Endodermal cell (in vitro differentiated cells): Measurements from ENCODE around the gene BACH2. TPM values are rescaled to one million over a fixed set of nuclear protein-coding genes. Genes with fewer than 3 reads are reported as not detected.

ENCODE experiments used
- DNase-seq: peaks from one replicate; pipeline ENCODE4 v3.0.0-alpha.2; 2017
- H3K27ac ChIP-seq: 2 replicates; pipeline ENCODE4 v1.5.1; 2013; ENCODE audit warnings: mild to moderate bottlenecking, low read depth, low read length, moderate library complexity
- H3K27me3 ChIP-seq: 2 replicates; pipeline ENCODE4 v1.6.1; 2013; ENCODE audit warnings: mild to moderate bottlenecking, low read length, moderate library complexity; ENCODE audit not compliant: insufficient read depth, control insufficient read depth, poor library complexity, severe bottlenecking
- H3K36me3 ChIP-seq: 2 replicates; pipeline ENCODE4 v1.7.0; 2013; ENCODE audit warnings: mild to moderate bottlenecking, low read length, moderate library complexity; ENCODE audit not compliant: control insufficient read depth, insufficient read depth
- H3K4me1 ChIP-seq: one replicate; pipeline ENCODE4 v1.7.0; 2013; ENCODE audit warnings: low read length; ENCODE audit not compliant: control insufficient read depth, insufficient read depth
- H3K4me3 ChIP-seq: 2 replicates; pipeline ENCODE4 v1.5.1; 2013; ENCODE audit warnings: mild to moderate bottlenecking, low read length, moderate library complexity
- H3K9ac ChIP-seq: 2 replicates; pipeline ENCODE4 v1.6.1; 2013; ENCODE audit warnings: mild to moderate bottlenecking, low read length, moderate library complexity; ENCODE audit not compliant: poor library complexity, severe bottlenecking; ENCODE audit errors: extremely low read depth
- H3K9me3 ChIP-seq: 2 replicates; pipeline ENCODE4 v1.6.1; 2013; ENCODE audit warnings: mild to moderate bottlenecking, low read length, moderate library complexity; ENCODE audit not compliant: control insufficient read depth
- H3K27ac Mint-ChIP-seq: 2 replicates; pipeline ENCODE4 v1.8.0; 2020; ENCODE audit warnings: mixed read lengths
- H3K27me3 Mint-ChIP-seq: 2 replicates; pipeline ENCODE4 v1.8.0; 2021; ENCODE audit warnings: mild to moderate bottlenecking, mixed read lengths; ENCODE audit not compliant: insufficient read depth
- H3K36me3 Mint-ChIP-seq: 2 replicates; pipeline ENCODE4 v1.8.0; 2020; ENCODE audit warnings: low read depth, mixed read lengths
- H3K4me1 Mint-ChIP-seq: 2 replicates; pipeline ENCODE4 v1.8.0; 2020; ENCODE audit warnings: mixed read lengths
- H3K4me3 Mint-ChIP-seq: 2 replicates; pipeline ENCODE4 v1.8.0; 2020; ENCODE audit warnings: mild to moderate bottlenecking, moderate library complexity, mixed read lengths
- H3K9me3 Mint-ChIP-seq: 2 replicates; pipeline ENCODE4 v1.8.0; 2020; ENCODE audit warnings: mild to moderate bottlenecking, mixed read lengths
- WGBS, 2 experiments: methylation state at CpG; one replicate each; pipeline versions ENCODE4 v1.1.5 to v1.1.7; 2013; ENCODE audit warnings: missing lambda C conversion rate in 2 of 2, mixed read lengths in 1 of 2; ENCODE audit not compliant: insufficient coverage in 1 of 2, insufficient read length in 1 of 2; 5-methylcytosine and 5-hydroxymethylcytosine counted together
- total RNA-seq, 2 donors: library from RNA; stranded (reverse); fragmentation: NEBNext Ultra II Directional in 1 of 2; extraction: Animal tissue kit (Norgen Biotek cat#: 25700) in 1 of 2; gene quantifications; 2 replicates in 1 of 2; 3 replicates in 1 of 2; pipeline ENCODE4 v1.2.1, GENCODE V29; 2021
- TF ChIP-seq, protein P1 (sequence below): fragments of 200-600 bp; sonication (generic); conservative IDR thresholded peaks from 2 replicates; pipeline ENCODE4 v1.5.0; 2021; ENCODE audit warnings: antibody characterized with exemption, mild to moderate bottlenecking

BACH2 gene
- total RNA-seq, 2 donors from 2014 or later = 11.0 to 22.3 TPM

DNA sequence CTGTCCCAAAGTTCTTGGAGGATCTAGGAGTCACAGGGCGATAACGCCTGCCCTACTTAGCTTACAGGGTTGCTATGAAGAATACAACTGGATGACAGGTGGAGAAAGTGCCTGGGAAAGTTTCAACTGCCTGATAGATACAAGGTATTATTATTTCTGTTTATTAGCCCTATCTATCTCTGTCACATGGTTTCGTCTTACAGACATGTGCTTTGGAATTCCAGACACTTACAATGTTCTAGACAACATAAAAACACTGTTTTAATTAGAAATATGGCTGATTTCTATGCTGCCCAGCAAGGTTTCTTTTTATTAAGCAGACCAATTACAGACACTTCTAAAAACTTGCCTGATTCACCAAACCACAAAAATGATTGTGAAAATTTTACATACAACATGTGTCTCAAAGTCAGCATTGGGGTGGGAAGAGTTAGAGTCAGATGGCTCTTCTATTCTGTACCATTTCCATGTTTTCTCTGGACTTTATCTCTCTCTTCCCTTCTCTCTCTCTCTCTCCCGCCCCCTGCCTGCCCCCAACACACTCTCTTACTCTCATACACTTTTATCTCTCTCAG is 352.4 kb downstream of the BACH2 start:
- TF ChIP-seq, protein P1, sequence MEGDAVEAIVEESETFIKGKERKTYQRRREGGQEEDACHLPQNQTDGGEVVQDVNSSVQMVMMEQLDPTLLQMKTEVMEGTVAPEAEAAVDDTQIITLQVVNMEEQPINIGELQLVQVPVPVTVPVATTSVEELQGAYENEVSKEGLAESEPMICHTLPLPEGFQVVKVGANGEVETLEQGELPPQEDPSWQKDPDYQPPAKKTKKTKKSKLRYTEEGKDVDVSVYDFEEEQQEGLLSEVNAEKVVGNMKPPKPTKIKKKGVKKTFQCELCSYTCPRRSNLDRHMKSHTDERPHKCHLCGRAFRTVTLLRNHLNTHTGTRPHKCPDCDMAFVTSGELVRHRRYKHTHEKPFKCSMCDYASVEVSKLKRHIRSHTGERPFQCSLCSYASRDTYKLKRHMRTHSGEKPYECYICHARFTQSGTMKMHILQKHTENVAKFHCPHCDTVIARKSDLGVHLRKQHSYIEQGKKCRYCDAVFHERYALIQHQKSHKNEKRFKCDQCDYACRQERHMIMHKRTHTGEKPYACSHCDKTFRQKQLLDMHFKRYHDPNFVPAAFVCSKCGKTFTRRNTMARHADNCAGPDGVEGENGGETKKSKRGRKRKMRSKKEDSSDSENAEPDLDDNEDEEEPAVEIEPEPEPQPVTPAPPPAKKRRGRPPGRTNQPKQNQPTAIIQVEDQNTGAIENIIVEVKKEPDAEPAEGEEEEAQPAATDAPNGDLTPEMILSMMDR = no peak
- H3K9me3 Mint-ChIP-seq = no peaks in the 10 kb centered on the region
- no peak overlapping the region for H3K4me3 ChIP-seq
- H3K9me3 ChIP-seq = no peaks in the 10 kb centered on the region
- no peaks in the 10 kb centered on the region for H3K4me1 ChIP-seq
- peaks cover 13% of the 10 kb centered on the region for H3K4me1 Mint-ChIP-seq
- H3K27ac ChIP-seq = no peak overlapping the region
- no peak for DNase-seq
- H3K27me3 ChIP-seq = no peaks in the 10 kb centered on the region
- H3K27ac Mint-ChIP-seq = no peak overlapping the region
- H3K9ac ChIP-seq = no peak overlapping the region
- peaks cover 6% of the 10 kb centered on the region for H3K36me3 ChIP-seq
- H3K36me3 Mint-ChIP-seq = peaks cover 6% of the 10 kb centered on the region
- WGBS, 2 experiments = 90 to 92% methylated on average over 3 to 4 of the region's 4 CpGs
- H3K4me3 Mint-ChIP-seq = no peak overlapping the region
- H3K27me3 Mint-ChIP-seq = no peaks in the 10 kb centered on the region

DNA sequence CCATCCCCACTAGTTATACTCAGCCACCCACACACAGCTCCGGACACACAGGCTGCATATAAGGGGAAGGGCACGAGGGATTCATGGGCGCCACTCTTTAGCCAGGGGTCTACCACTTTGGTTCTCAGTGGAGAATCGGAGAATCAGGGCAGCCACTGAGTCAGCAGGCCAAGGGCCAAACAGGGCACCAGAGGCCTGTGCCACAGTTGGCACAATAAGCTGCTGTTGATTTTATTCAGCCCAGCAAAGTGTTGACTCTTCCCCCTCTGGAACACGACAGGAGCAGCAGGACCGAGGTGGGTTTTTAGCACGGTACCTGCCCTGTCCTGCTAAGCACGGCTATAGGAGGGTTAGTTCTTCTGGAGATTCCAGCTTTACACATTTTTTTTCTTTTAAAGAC is 354.0 kb downstream of the BACH2 start:
- no peak overlapping the region for H3K27ac ChIP-seq
- Mint-ChIP-seq H3K36me3 (peaks cover 11% of the 10 kb centered on the region), H3K27me3 (no peaks in the 10 kb centered on the region), H3K9me3 (no peaks in the 10 kb centered on the region), H3K4me3 (no peak overlapping the region), H3K4me1 (peaks cover 13% of the 10 kb centered on the region), H3K27ac (no peak overlapping the region)
- H3K36me3 ChIP-seq = peaks cover 10% of the 10 kb centered on the region
- H3K9me3 ChIP-seq = no peaks in the 10 kb centered on the region
- no peaks in the 10 kb centered on the region for H3K27me3 ChIP-seq
- no peak overlapping the region for H3K9ac ChIP-seq
- H3K4me1 ChIP-seq = no peaks in the 10 kb centered on the region
- 93 to 100% methylated on average over 2 to 8 of the region's 8 CpGs for WGBS, 2 experiments
- H3K4me3 ChIP-seq = no peak overlapping the region
- DNase-seq = no peak
- TF ChIP-seq, protein P1 = no peak

DNA sequence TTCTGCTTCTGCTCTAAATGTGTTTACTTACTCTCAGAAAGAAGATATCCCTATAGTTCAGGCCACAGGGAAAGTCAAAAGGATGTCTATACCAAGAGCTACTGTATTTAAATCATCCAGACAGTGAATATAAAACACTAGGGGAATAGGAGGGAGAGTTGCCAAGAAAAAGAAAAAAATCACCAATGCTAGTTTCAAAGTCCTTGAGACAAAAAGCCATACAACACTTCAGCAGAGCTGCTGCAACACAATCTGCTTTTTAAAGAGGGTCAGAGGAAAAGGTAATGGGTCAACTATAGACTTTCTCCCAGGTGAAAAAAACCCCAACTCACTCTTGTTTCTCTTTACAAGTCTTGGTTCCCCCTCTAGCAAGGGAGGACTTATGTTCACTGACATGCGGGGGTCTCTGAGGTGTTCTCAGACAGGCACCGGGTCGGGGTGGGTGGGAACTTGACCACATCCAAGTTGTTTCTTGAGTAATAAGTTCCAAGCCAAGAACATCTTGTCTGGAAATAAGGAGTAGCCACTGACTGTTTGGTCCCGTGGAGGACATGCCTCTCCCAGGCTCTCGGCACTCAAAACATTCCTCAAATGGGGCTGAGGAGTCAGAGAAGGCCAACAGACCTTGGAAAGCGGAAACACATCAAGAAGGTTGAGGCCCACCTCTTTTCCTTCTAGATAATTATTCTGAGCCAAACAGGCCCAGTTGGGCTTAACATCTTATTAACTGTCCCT is 354.7 kb downstream of the BACH2 start:
- WGBS, 2 experiments = 96 to 97% methylated on average over 3 to 6 of the region's 6 CpGs
- TF ChIP-seq, protein P1 = no peak
- Mint-ChIP-seq H3K36me3 (peaks cover 11% of the 10 kb centered on the region), H3K9me3 (no peaks in the 10 kb centered on the region), H3K4me3 (no peak overlapping the region), H3K27me3 (no peaks in the 10 kb centered on the region), H3K27ac (peak overlapping the region; percentile 35), H3K4me1 (peaks cover 13% of the 10 kb centered on the region)
- Histone ChIP-seq H3K4me3 (no peak overlapping the region), H3K9ac (no peak overlapping the region), H3K36me3 (peaks cover 12% of the 10 kb centered on the region), H3K27me3 (no peaks in the 10 kb centered on the region), H3K27ac (no peak overlapping the region), H3K9me3 (no peaks in the 10 kb centered on the region), H3K4me1 (no peaks in the 10 kb centered on the region)
- DNase-seq = no peak
